Fibroblast of skin of scalp (primary cell): ENCODE data around the gene CHRD.

Experiments
- DNase-seq: peaks from one replicate; pipeline ENCODE4 v3.0.0-alpha.2; 2013

Gene CHRD

DNA sequence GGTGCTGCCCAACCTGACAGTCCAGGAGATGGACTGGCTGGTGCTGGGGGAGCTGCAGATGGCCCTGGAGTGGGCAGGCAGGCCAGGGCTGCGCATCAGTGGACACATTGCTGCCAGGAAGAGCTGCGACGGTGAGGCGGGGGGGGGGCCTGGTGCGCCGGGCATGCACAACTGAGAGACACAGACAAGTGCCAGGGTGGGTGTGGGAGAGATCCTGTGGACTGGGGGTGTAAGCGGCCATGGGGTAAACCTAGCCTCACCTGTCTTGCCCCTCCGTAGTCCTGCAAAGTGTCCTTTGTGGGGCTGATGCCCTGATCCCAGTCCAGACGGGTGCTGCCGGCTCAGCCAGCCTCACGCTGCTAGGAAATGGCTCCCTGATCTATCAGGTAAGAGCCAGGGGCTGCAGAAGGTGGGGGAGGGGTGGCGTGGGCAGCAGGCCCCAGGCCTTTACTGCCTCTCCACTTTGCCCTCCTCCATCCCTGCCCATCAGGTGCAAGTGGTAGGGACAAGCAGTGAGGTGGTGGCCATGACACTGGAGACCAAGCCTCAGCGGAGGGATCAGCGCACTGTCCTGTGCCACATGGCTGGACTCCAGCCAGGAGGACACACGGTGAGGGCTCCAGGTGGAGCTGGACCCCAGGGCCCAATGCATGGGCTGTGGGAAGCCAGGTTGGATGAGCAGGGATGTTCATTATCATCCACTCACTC lies 3.3 kb downstream of the CHRD start:
- DNase-seq, result no peak

GRCh38 chr3:184384342-184384741 lies 4.5 kb downstream of the CHRD start:
- no peak for DNase-seq

DNA sequence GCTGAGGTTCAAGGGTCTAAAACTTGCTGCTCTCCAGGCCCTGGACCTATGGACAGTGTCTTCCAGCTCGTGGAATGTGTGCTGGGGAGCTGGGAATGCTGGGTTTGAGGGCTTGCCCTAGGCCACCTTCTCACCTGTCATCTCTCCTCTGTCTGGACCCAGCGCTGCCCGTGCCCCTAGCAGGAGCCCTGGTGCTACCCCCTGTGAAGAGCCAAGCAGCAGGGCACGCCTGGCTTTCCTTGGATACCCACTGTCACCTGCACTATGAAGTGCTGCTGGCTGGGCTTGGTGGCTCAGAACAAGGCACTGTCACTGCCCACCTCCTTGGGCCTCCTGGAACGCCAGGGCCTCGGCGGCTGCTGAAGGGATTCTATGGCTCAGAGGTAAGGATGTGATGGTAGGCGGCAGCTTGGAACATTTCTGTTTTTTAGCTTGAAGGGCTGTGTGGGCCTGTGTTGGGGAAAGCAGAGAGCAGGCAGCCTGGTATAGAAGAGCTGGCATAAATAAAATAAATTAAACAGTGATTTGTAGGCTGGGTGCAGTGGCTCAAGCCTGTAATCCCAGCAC lies 5.1 kb downstream of the CHRD start:
- no peak for DNase-seq

GRCh38 chr3:184386047-184386806 lies 6.4 kb downstream of the CHRD start:
- DNase-seq, result no peak

GRCh38 chr3:184387174-184387714 lies 7.4 kb downstream of the CHRD start:
- DNase-seq, result no peak

GRCh38 chr3:184388164-184388935 lies 8.5 kb downstream of the CHRD start:
- no peak for DNase-seq

- DNase-seq, result no peak
These were observed 9.0 kb downstream of the CHRD start for GRCh38 chr3:184388936-184389230.

- no peak for DNase-seq
These were observed 9.5 kb downstream of the CHRD start for GRCh38 chr3:184389384-184389783.

- DNase-seq, result no peak
These were observed 10.2 kb downstream of the CHRD start for GRCh38 chr3:184389935-184390528.

GRCh38 chr3:184391266-184391665 lies 11.4 kb downstream of the CHRD start:
- DNase-seq, result no peak

DNA sequence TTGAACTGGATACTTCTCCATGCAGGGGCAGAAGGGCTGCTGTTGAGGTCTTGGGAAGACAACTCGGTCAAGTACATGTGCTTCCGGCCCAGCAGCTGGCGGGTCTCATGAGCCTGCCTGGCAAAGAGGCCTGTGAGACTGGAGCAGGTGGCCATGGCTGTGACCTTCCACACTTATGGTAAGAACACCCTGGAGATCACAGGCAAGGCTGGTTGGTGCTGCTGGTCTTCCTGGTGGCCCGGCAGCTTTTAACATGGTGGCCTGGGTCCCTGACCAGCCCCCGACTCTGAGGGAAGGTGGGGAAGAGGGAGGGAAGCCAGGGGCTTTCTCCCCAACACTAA lies 15.4 kb downstream of the CHRD start:
- DNase-seq, result no peak

GRCh38 chr3:184399410-184399809 lies 19.6 kb downstream of the CHRD start:
- peak; percentile 92 for DNase-seq

DNA sequence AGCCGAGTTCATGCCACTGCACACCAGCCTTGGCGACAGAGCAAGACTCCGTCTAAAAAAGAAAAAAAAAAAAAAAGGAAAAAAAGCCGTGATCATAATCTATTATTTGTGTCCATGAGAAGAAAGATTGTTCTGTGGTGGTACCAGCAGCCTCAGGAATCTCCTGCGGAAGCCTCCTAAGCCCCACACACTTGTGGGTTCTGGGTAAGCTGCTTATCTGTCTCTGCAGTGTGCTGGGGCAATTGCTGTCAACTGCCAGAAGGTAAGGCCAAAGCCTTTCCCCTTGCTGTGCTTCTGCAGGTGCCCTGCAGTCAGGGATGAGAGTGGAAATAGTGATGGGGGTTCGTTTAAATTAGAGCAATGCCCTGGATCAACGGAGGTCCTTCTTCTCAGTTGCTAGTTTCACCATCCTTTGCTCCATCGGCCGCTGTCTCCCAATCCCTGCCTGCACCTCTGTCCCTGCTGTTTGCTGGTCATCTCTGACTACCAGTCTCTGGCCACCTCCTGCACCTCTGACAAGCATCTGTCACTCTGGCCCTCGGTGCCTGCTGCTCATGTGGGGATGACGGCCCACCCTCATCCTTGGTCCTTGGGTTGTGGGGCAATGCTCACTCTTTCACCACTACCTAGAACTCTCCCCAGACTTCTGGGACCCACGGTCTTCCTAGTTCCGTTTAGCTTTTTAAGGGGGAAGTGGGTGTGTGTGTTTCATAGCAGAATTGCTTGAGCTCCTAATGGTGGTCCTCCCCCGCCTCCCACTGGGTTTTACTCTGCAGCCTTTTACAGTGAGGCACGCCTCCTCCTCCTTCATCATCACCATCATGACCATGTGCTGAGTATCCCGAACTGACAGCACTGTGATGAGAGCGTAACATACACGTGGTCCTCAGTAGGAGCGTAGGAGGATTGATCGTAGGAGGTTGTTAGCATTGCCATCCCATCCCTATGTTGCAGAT lies 25.5 kb downstream of the CHRD start:
- no peak for DNase-seq

GRCh38 chr3:184409331-184409926 lies 29.6 kb downstream of the CHRD start:
- no peak for DNase-seq

DNA sequence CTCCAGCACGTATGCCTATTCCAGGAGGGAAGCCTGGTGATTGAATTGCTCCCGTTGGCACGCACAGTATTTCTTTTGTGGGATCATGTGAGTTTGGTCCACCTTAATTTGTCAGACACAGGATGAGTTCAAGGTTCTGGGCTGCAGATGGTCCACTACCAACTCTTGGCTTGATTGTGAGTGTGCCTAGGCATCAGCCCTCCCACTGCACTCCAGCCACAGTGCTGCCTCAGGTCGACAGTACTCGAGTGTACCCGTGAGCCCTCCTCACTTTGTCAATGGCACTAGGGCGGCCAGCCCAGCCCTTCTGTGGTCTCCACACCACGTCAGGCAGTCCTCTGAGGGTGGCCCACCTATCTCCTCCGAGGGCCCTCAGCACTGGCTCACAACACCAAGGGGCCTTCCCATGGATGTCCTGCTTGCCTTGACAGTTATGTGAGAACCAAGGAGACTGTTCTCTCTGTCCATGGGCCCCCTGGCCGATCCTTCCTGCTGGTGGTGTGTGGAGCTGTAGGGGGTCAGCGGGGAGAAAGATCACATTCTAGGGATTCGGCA lies 30.2 kb downstream of the CHRD start:
- DNase-seq, result no peak

GRCh38 chr3:184414418-184415202 lies 34.8 kb downstream of the CHRD start:
- no peak for DNase-seq

- no peak for DNase-seq
These were observed 35.3 kb downstream of the CHRD start for GRCh38 chr3:184415203-184415490.

DNA sequence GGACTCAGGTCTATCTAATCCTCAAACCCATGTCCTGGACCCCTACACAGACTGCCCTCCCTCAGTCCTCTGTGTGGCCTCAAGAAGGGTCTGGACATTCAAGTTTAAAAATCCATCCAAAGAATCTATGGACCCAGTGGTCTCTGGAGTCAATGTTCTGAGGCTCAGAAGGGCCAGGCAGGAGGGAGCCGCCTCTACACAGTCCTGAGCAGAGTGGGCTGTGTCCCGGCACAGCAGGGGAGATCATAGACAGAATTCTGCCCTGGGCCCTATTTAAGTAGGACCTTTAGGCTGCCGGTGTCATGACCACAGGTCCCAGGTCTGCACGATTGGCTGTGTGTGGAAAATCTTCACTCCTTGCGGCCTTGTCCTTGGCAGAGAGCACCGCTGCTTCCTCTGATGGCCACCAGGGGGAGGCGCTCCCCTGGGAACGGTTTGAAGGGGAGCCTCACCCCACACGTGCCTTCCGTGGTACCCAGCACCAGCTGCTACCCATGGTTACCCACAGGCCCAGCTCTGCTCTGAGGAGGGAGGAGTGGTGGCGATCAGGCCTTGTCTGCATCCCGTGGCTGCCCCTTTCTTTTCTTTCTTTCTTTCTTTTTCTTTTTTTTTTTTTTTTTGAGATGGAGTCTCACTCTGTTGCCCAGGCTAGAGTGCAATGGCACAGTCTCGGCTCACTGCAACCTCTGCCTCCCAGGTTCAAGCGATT lies 37.9 kb downstream of the CHRD start:
- DNase-seq, result peak; percentile 62

DNA sequence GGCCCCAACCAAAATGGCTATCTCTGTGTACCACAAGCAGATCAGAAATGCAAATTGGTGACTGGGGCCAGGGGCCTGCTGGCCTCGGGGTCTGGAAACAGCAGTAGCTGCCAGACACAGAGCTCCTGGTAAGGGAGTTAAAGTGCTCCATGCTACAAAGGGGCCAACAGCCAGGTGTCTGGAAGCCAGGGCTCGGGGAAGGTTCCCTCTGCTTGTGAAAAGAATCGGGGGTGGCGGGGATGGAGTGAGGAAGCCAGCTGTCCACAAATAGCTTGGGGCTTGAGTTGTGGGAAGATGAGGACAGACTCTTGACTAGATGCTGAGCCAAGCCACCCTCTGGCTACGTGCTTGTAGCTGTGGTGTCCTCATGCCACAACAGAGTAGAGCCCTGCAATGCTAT lies 39.3 kb downstream of the CHRD start:
- DNase-seq, result no peak

- DNase-seq, result no peak
These were observed 43.7 kb downstream of the CHRD start for GRCh38 chr3:184423561-184423960.
